ENCODE data around the gene HOXB3.

GRCh38 chr17:48569240-48569582 lies 20.8 kb downstream of the HOXB3 start:
- no peak for TF ChIP-seq CTCF (IDR thresholded peaks at IDR 0.05)
- TF ChIP-seq POLR2AphosphoS5 (IDR thresholded peaks at IDR 0.05): no peak
- TF ChIP-seq POLR2A (IDR thresholded peaks at IDR 0.05): no peak
